Measurements from ENCODE around the gene ATP5ME.
"Not testable (repeated sequence)": the region's sequence is repeated elsewhere in the genome, so short reads cannot be mapped to it uniquely, and the experiment has no call there.

ATP5ME gene

GRCh38 chr4:703336-704197, 29.5 kb upstream of the ATP5ME start:
- H3K4me3 ChIP-seq (ENCODE audit: low read depth, low read length) = no peak overlapping the region

GRCh38 chr4:702618-703048, 28.6 kb upstream of the ATP5ME start:
- no peak overlapping the region for H3K4me3 ChIP-seq (ENCODE audit: low read depth, low read length)
- TF ChIP-seq, protein P1, sequence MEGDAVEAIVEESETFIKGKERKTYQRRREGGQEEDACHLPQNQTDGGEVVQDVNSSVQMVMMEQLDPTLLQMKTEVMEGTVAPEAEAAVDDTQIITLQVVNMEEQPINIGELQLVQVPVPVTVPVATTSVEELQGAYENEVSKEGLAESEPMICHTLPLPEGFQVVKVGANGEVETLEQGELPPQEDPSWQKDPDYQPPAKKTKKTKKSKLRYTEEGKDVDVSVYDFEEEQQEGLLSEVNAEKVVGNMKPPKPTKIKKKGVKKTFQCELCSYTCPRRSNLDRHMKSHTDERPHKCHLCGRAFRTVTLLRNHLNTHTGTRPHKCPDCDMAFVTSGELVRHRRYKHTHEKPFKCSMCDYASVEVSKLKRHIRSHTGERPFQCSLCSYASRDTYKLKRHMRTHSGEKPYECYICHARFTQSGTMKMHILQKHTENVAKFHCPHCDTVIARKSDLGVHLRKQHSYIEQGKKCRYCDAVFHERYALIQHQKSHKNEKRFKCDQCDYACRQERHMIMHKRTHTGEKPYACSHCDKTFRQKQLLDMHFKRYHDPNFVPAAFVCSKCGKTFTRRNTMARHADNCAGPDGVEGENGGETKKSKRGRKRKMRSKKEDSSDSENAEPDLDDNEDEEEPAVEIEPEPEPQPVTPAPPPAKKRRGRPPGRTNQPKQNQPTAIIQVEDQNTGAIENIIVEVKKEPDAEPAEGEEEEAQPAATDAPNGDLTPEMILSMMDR (IDR thresholded peaks at IDR 0.05; ENCODE audit: low read depth, low read length) = no peak

More at GRCh38 chr4:703336-704197, 29.5 kb upstream of the ATP5ME start:
- TF ChIP-seq, protein P1 (IDR thresholded peaks at IDR 0.05; ENCODE audit: low read depth, low read length) = no peak

GRCh38 chr4:700587-701264, 26.6 kb upstream of the ATP5ME start:
- TF ChIP-seq, protein P1 (IDR thresholded peaks at IDR 0.05; ENCODE audit: low read depth, low read length) = no peak
- H3K4me3 ChIP-seq (ENCODE audit: low read depth, low read length) = no peak overlapping the region

DNA sequence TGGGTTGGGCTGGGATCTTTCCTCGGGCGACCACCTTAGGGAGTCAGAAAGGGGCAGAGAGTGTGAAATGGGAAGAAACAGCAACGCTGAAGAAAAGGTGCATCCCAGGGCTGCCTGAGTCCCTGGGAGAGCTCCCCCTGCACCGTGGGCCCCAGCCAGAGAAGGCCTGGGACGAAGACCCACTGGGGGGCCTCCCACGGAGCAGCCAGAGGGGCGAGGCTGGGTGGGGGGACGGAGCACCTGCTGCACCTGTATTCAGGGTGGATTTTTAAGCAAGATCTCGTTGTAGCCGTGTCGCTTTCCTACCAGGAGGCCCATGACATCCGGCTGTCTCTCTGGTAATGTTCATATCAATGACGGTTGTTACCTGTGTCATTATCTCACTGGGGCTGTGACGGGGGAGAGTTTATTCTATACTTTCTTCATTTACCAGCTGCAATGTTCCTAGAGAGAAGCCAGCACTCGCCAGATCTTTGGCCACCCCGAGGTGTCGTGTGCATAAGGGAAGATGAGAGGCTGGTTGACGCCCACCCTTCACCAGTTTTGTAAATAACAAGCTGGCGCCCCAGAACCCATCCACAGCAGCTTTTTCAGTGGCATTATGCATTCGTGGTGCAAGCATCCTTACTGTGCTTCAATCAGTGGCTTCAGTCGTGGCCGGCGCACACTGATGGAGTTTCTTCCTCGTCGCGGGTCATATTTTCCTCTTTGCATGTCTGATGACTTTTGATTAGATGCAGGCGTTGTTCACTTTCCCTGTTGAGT, 25.9 kb upstream of the ATP5ME start:
- TF ChIP-seq, protein P1 (IDR thresholded peaks at IDR 0.05; ENCODE audit: low read depth, low read length) = no peak
- no peak overlapping the region for H3K4me3 ChIP-seq (ENCODE audit: low read depth, low read length)

GRCh38 chr4:694341-694940, 20.4 kb upstream of the ATP5ME start:
- H3K4me3 ChIP-seq (ENCODE audit: low read depth, low read length) = not testable (repeated sequence)

GRCh38 chr4:692771-693554, 18.9 kb upstream of the ATP5ME start:
- TF ChIP-seq, protein P1 (IDR thresholded peaks at IDR 0.05; ENCODE audit: low read depth, low read length) = no peak

More at GRCh38 chr4:692771-693554, 18.9 kb upstream of the ATP5ME start:
- H3K4me3 ChIP-seq (ENCODE audit: low read depth, low read length) = no peak overlapping the region
